Astrocyte (in vitro differentiated cells and primary cell): ENCODE measurements around the gene PPFIBP1. TPM values are rescaled to one million over a fixed set of nuclear protein-coding genes. Genes with fewer than 3 reads are reported as not detected.

Experiments
- DNase-seq: peaks from one replicate; pipeline ENCODE4 v3.0.0-alpha.2; 2010; ENCODE audit warnings: low read depth
- FAIRE-seq: peaks from 2 replicates; lab custom pipeline; 2011; peaks lifted over from hg19 to GRCh38; lab: Jason Lieb, UNC
- H2AFZ ChIP-seq: 2 replicates; pipeline ENCODE4 v1.6.0; 2012; ENCODE audit warnings: low read depth, low read length, inconsistent platforms
- H3K27ac ChIP-seq: 2 replicates; pipeline ENCODE4 v1.5.1; 2011; ENCODE audit warnings: low read depth, low read length, inconsistent platforms
- H3K27me3 ChIP-seq: 2 replicates; pipeline ENCODE4 v1.6.0; 2011; ENCODE audit warnings: low read length, inconsistent platforms; ENCODE audit not compliant: insufficient read depth
- H3K36me3 ChIP-seq: 2 replicates; pipeline ENCODE4 v1.5.1; 2011; ENCODE audit warnings: low read length, inconsistent platforms; ENCODE audit not compliant: insufficient read depth
- H3K4me1 ChIP-seq: 2 replicates; pipeline ENCODE4 v1.5.1; 2011; ENCODE audit warnings: low read length, inconsistent platforms; ENCODE audit not compliant: insufficient read depth
- H3K4me2 ChIP-seq: 2 replicates; pipeline ENCODE4 v1.6.0; 2012; ENCODE audit warnings: low read length, inconsistent platforms
- H3K4me3 ChIP-seq: 2 replicates; pipeline ENCODE4 v1.5.1; 2011; ENCODE audit warnings: low read depth, mild to moderate bottlenecking, low read length, inconsistent platforms; ENCODE audit not compliant: insufficient read depth
- H3K79me2 ChIP-seq: 2 replicates; pipeline ENCODE4 v1.6.0; 2012; ENCODE audit warnings: mild to moderate bottlenecking, low read length, inconsistent platforms; ENCODE audit not compliant: insufficient read depth
- H3K9ac ChIP-seq: 2 replicates; pipeline ENCODE4 v1.6.0; 2012; ENCODE audit warnings: mild to moderate bottlenecking, low read length, inconsistent platforms
- H3K9me3 ChIP-seq: 2 replicates; pipeline ENCODE4 v1.5.1; 2012; ENCODE audit warnings: low read depth, mild to moderate bottlenecking, low read length, inconsistent platforms; ENCODE audit not compliant: insufficient read depth
- H4K20me1 ChIP-seq: 2 replicates; pipeline ENCODE4 v1.6.0; 2012; ENCODE audit warnings: low read length, inconsistent platforms; ENCODE audit not compliant: insufficient read depth
- H3K27ac Mint-ChIP-seq: one replicate; pipeline ENCODE4 v1.8.0; 2021; ENCODE audit warnings: mild to moderate bottlenecking, mixed read lengths; ENCODE audit not compliant: unreplicated experiment
- H3K27me3 Mint-ChIP-seq: one replicate; pipeline ENCODE4 v1.8.0; 2021; ENCODE audit warnings: low read depth, mixed read lengths; ENCODE audit not compliant: unreplicated experiment
- H3K36me3 Mint-ChIP-seq: one replicate; pipeline ENCODE4 v1.8.0; 2021; ENCODE audit warnings: low read depth, mixed read lengths; ENCODE audit not compliant: unreplicated experiment
- H3K4me1 Mint-ChIP-seq: one replicate; pipeline ENCODE4 v1.8.0; 2021; ENCODE audit warnings: low read depth, mixed read lengths; ENCODE audit not compliant: unreplicated experiment
- H3K4me3 Mint-ChIP-seq: one replicate; pipeline ENCODE4 v1.8.0; 2021; ENCODE audit warnings: mild to moderate bottlenecking, moderate library complexity, mixed read lengths; ENCODE audit not compliant: unreplicated experiment
- H3K9me3 Mint-ChIP-seq: one replicate; pipeline ENCODE4 v1.8.0; 2021; ENCODE audit warnings: mild to moderate bottlenecking, mixed read lengths; ENCODE audit not compliant: unreplicated experiment
- EZH2 ChIP-seq: IDR thresholded peaks from 2 replicates; pipeline ENCODE4 v1.6.1; 2012; ENCODE audit warnings: mild to moderate bottlenecking, low read length, inconsistent platforms; ENCODE audit not compliant: insufficient read depth
- total RNA-seq: library from RNA; stranded (reverse); gene quantifications from 2 replicates; pipeline ENCODE4 v1.2.1, GENCODE V29; 2021
- TF ChIP-seq, protein P1 (sequence below): IDR thresholded peaks from 2 replicates; pipeline ENCODE4 v1.5.1; 2011; ENCODE audit warnings: low read depth, mild to moderate bottlenecking, inconsistent platforms, low read length, moderate library complexity; ENCODE audit not compliant: insufficient read depth

Gene PPFIBP1
- total RNA-seq, 1 donor from 2014 or later = 147 TPM

- Histone ChIP-seq H3K27ac (no peak overlapping the region), H3K36me3 (no peaks in the 10 kb centered on the region), H3K79me2 (peaks cover 97% of the 10 kb centered on the region), H3K9me3 (no peaks in the 10 kb centered on the region), H3K4me1 (peaks cover 57% of the 10 kb centered on the region), H3K27me3 (no peaks in the 10 kb centered on the region), H4K20me1 (peaks cover 4% of the 10 kb centered on the region), H2AFZ (no peak overlapping the region), H3K4me3 (no peak overlapping the region), H3K9ac (no peak overlapping the region), H3K4me2 (no peak overlapping the region)
- no peak for FAIRE-seq
- TF ChIP-seq, protein P1, sequence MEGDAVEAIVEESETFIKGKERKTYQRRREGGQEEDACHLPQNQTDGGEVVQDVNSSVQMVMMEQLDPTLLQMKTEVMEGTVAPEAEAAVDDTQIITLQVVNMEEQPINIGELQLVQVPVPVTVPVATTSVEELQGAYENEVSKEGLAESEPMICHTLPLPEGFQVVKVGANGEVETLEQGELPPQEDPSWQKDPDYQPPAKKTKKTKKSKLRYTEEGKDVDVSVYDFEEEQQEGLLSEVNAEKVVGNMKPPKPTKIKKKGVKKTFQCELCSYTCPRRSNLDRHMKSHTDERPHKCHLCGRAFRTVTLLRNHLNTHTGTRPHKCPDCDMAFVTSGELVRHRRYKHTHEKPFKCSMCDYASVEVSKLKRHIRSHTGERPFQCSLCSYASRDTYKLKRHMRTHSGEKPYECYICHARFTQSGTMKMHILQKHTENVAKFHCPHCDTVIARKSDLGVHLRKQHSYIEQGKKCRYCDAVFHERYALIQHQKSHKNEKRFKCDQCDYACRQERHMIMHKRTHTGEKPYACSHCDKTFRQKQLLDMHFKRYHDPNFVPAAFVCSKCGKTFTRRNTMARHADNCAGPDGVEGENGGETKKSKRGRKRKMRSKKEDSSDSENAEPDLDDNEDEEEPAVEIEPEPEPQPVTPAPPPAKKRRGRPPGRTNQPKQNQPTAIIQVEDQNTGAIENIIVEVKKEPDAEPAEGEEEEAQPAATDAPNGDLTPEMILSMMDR = no peak
- TF ChIP-seq EZH2 = no peak
- no peak for DNase-seq
- Mint-ChIP-seq H3K4me1 (peaks cover 69% of the 10 kb centered on the region), H3K36me3 (peaks cover 2% of the 10 kb centered on the region), H3K27ac (no peak overlapping the region), H3K4me3 (no peak overlapping the region), H3K27me3 (no peaks in the 10 kb centered on the region), H3K9me3 (no peaks in the 10 kb centered on the region)
Observed at GRCh38 chr12:27551172-27551840, 27.3 kb downstream of the PPFIBP1 start.

- no peak overlapping the region for H3K4me3 Mint-ChIP-seq
- no peak overlapping the region for H3K9ac ChIP-seq
- no peaks in the 10 kb centered on the region for H3K9me3 Mint-ChIP-seq
- DNase-seq = no peak
- no peaks in the 10 kb centered on the region for H3K27me3 Mint-ChIP-seq
- no peak overlapping the region for H2AFZ ChIP-seq
- TF ChIP-seq, protein P1 = no peak
- TF ChIP-seq EZH2 = no peak
- H3K4me2 ChIP-seq = no peak overlapping the region
- peaks cover 72% of the 10 kb centered on the region for H3K4me1 Mint-ChIP-seq
- no peak for FAIRE-seq
- no peaks in the 10 kb centered on the region for H3K36me3 ChIP-seq
- H3K4me3 ChIP-seq = no peak overlapping the region
- no peaks in the 10 kb centered on the region for H3K27me3 ChIP-seq
- peaks cover 2% of the 10 kb centered on the region for H3K36me3 Mint-ChIP-seq
- no peak overlapping the region for H3K27ac Mint-ChIP-seq
- peaks cover 60% of the 10 kb centered on the region for H3K4me1 ChIP-seq
- H3K9me3 ChIP-seq = no peaks in the 10 kb centered on the region
- H3K27ac ChIP-seq = no peak overlapping the region
- H3K79me2 ChIP-seq = peaks cover 97% of the 10 kb centered on the region
- H4K20me1 ChIP-seq = peaks cover 7% of the 10 kb centered on the region
Observed at GRCh38 chr12:27552235-27552634, 28.2 kb downstream of the PPFIBP1 start.

GRCh38 chr12:27552886-27553560, 29.0 kb downstream of the PPFIBP1 start:
- Histone ChIP-seq H3K27ac (no peak overlapping the region), H3K79me2 (peaks cover 97% of the 10 kb centered on the region), H3K4me2 (peak overlapping the region; percentile 2), H2AFZ (no peak overlapping the region), H3K9me3 (no peaks in the 10 kb centered on the region), H4K20me1 (peaks cover 7% of the 10 kb centered on the region), H3K36me3 (no peaks in the 10 kb centered on the region), H3K27me3 (no peaks in the 10 kb centered on the region), H3K4me3 (no peak overlapping the region), H3K9ac (no peak overlapping the region), H3K4me1 (peaks cover 60% of the 10 kb centered on the region)
- peak; percentile 48 for DNase-seq
- Mint-ChIP-seq H3K27ac (no peak overlapping the region), H3K9me3 (no peaks in the 10 kb centered on the region), H3K36me3 (peaks cover 2% of the 10 kb centered on the region), H3K4me1 (peaks cover 72% of the 10 kb centered on the region), H3K4me3 (no peak overlapping the region), H3K27me3 (no peaks in the 10 kb centered on the region)
- TF ChIP-seq EZH2 = no peak
- TF ChIP-seq, protein P1 = no peak
- FAIRE-seq = no peak
